MCF 10A (cell line): ENCODE measurements around the gene SH3BP5L. TPM values are rescaled to one million over a fixed set of nuclear protein-coding genes. Genes with fewer than 3 reads are reported as not detected.
"Not testable (repeated sequence)": the region's sequence is repeated elsewhere in the genome, so short reads cannot be mapped to it uniquely, and the experiment has no call there.

Source experiments
- BruUV-seq: library from RNA; stranded (reverse); fragments of 400-500 nt; replicated peaks from 2 replicates; lab custom pipeline; 2021; lab: Mats Ljungman, UMichigan
- CTCF ChIA-PET: fragments of 300-600 bp; sonication (Branson Sonifier 250); formaldehyde crosslinking; extraction: SDS; loops from one replicate; lab custom pipeline; 2021; ENCODE audit warnings: antibody characterized with exemption, inconsistent platforms; lab: Yijun Ruan, JAX
- POLR2A ChIA-PET: fragments of 300-600, 350-650 bp; sonication (Branson Sonifier 250); formaldehyde crosslinking; extraction: SDS; loops from one replicate; lab custom pipeline; 2020; ENCODE audit warnings: antibody characterized with exemption, inconsistent platforms; lab: Yijun Ruan, JAX
- DNase-seq: peaks from one replicate; pipeline ENCODE4 v3.0.0-alpha.2; 2018; ENCODE audit not compliant: unreplicated experiment
- H3K27ac Mint-ChIP-seq: one replicate; pipeline ENCODE4 v1.8.0; 2022; ENCODE audit warnings: mild to moderate bottlenecking, low read depth, mixed read lengths; ENCODE audit not compliant: unreplicated experiment
- H3K27me3 Mint-ChIP-seq: one replicate; pipeline ENCODE4 v1.8.0; 2022; ENCODE audit warnings: mixed read lengths; ENCODE audit not compliant: insufficient read depth, unreplicated experiment
- H3K36me3 Mint-ChIP-seq: one replicate; pipeline ENCODE4 v1.8.0; 2022; ENCODE audit warnings: mild to moderate bottlenecking, moderate library complexity, mixed read lengths; ENCODE audit not compliant: insufficient read depth, unreplicated experiment
- H3K4me1 Mint-ChIP-seq: one replicate; pipeline ENCODE4 v1.8.0; 2022; ENCODE audit warnings: mixed read lengths; ENCODE audit not compliant: insufficient read depth, unreplicated experiment
- H3K4me3 Mint-ChIP-seq: one replicate; pipeline ENCODE4 v1.8.0; 2022; ENCODE audit warnings: mild to moderate bottlenecking, moderate library complexity, mixed read lengths; ENCODE audit not compliant: unreplicated experiment
- H3K9me3 Mint-ChIP-seq: one replicate; pipeline ENCODE4 v1.8.0; 2022; ENCODE audit warnings: mixed read lengths; ENCODE audit not compliant: unreplicated experiment
- intact Hi-C: fragments of 100-400 bp; cut with micrococcal nuclease; formaldehyde crosslinking; loops from 2 replicates; pipeline ENCODE4 v1.14.1; 2022
- total RNA-seq: library from RNA; stranded (reverse); gene quantifications from 2 replicates; pipeline ENCODE4 v1.2.3, GENCODE V29; 2022
- TF ChIP-seq, protein P1 (sequence below): fragments of 200-600 bp; IDR thresholded peaks from one replicate; pipeline ENCODE4 v1.8.0; 2022; ENCODE audit warnings: antibody characterized with exemption, mild to moderate bottlenecking; ENCODE audit not compliant: unreplicated experiment

Gene SH3BP5L
- total RNA-seq, 1 experiment from 2014 or later: 31.5 TPM

- TF ChIP-seq, protein P1, sequence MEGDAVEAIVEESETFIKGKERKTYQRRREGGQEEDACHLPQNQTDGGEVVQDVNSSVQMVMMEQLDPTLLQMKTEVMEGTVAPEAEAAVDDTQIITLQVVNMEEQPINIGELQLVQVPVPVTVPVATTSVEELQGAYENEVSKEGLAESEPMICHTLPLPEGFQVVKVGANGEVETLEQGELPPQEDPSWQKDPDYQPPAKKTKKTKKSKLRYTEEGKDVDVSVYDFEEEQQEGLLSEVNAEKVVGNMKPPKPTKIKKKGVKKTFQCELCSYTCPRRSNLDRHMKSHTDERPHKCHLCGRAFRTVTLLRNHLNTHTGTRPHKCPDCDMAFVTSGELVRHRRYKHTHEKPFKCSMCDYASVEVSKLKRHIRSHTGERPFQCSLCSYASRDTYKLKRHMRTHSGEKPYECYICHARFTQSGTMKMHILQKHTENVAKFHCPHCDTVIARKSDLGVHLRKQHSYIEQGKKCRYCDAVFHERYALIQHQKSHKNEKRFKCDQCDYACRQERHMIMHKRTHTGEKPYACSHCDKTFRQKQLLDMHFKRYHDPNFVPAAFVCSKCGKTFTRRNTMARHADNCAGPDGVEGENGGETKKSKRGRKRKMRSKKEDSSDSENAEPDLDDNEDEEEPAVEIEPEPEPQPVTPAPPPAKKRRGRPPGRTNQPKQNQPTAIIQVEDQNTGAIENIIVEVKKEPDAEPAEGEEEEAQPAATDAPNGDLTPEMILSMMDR: no peak
- CTCF ChIA-PET: interaction anchor here (0.8 to 9.7 kb wide), 22 partner anchors 9 to 401 kb away, joined by 3 to 159 read pairs (median 7); partner anchors contain the start of genes OR14I1, SH3BP5L and ZNF672
- intact Hi-C loops: loop anchor here (5.0 kb wide), 1 partner anchor 1124 kb away; no protein-coding TSS in a partner anchor
- no TSS peak for BruUV-seq
- Mint-ChIP-seq H3K4me1 (peaks cover 9% of the 10 kb centered on the region), H3K9me3 (no peaks in the 10 kb centered on the region), H3K27ac (no peak overlapping the region), H3K27me3 (peaks cover 8% of the 10 kb centered on the region), H3K4me3 (no peak overlapping the region), H3K36me3 (peaks cover 4% of the 10 kb centered on the region)
- DNase-seq: no peak
- POLR2A ChIA-PET: interaction anchor here (1.1 to 1.6 kb wide), 3 partner anchors 107 to 183 kb away, joined by 3 to 6 read pairs (median 5); no protein-coding TSS in a partner anchor
These were observed 19.8 kb downstream of the SH3BP5L start for GRCh38 chr1:248805876-248806275.

DNA sequence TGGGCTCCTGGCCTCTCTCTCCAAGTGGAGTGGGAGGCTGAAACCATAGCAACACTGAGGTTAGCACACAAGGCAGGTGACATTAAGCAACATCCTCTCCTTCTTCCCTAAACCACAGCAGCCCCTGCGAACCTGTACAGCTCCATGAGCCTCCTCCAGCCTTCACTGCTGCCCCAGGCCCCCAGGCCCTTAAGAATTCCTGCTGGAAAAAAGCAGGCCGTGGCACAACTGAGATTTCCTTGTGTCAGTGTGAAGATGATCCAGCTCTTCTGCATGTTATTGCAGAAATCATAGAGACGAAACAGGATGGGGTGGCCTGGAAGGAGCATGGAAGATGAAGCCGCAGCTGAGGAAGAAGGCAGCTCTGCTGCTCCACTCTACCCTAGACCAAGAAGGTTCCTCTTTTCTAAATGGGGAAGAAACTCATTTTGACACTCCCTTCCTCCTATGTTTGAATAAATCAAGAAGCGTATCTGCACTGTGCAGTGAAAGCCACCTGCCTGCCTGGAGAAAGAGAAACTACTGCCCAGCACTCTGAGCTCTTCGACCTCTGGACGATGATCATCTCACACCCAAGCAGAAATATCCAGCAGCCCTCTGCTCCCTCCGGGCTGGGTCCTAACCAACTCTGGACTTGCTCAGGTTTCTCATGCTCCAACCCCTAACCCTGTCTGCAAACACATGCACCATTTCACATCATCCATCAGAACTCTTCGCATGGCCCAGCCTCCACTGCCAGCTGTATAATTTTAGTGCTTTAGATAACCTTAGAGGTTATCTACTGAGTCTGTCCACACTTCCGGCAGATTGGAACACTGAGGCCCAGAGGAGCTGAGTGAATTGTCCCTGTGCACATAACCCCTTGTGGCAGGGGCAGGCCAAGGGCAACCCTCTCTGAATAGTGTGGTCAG lies 20.7 kb downstream of the SH3BP5L start:
- H3K36me3 Mint-ChIP-seq: no peaks in the 10 kb centered on the region
- peaks cover under 1% of the 10 kb centered on the region for H3K4me1 Mint-ChIP-seq
- intact Hi-C loops: loop anchor here (5.0 kb wide), 1 partner anchor 1123 kb away; no protein-coding TSS in a partner anchor
- no TSS peak for BruUV-seq
- H3K27me3 Mint-ChIP-seq: peaks cover 17% of the 10 kb centered on the region
- ChIA-PET POLR2A (interaction anchor here (0.7 to 1.6 kb wide), 5 partner anchors 15 to 182 kb away, joined by 3 to 6 read pairs (median 5); no protein-coding TSS in a partner anchor), CTCF (interaction anchor here (0.6 to 9.7 kb wide), 18 partner anchors 8 to 562 kb away, joined by 3 to 159 read pairs (median 7); partner anchors contain the start of genes OR14I1, SH3BP5L and ZNF672)
- no peak overlapping the region for H3K4me3 Mint-ChIP-seq
- H3K27ac Mint-ChIP-seq: no peak overlapping the region
- H3K9me3 Mint-ChIP-seq: no peaks in the 10 kb centered on the region
- no peak for DNase-seq
- TF ChIP-seq, protein P1: no peak

GRCh38 chr1:248803501-248803900 lies 22.2 kb downstream of the SH3BP5L start:
- H3K27ac Mint-ChIP-seq, H3K9me3 Mint-ChIP-seq, intact Hi-C loops, H3K4me1 Mint-ChIP-seq, DNase-seq, H3K36me3 Mint-ChIP-seq, BruUV-seq, H3K4me3 Mint-ChIP-seq: not testable (repeated sequence)
- H3K27me3 Mint-ChIP-seq: peaks cover 28% of the 10 kb centered on the region
- CTCF ChIA-PET: interaction anchor here (1.2 to 9.7 kb wide), 4 partner anchors 16 to 182 kb away, joined by 5 to 159 read pairs (median 102); partner anchors contain the start of gene OR14I1
- POLR2A ChIA-PET: interaction anchor here (1.5 kb wide), 1 partner anchor 16 kb away, joined by 5 read pairs; no protein-coding TSS in a partner anchor

DNA sequence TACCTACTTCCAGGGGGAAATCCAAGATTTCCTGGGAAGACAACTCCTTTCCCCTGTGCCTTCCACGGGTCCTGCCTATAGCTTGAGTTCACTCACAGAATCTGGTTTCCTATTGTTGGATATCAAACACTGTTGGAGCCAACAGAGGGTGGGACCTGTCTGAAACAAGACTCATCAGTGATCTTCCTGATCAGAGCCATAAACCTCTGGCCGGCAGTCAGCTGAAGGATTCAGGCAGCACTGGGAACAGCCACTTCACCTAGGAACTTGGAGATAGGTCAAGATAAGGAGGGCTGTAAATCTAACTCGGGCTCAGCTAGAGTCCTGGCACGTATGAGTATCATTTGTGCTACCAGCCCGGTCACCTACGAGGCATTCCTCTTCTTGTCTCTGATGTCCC lies 23.3 kb downstream of the SH3BP5L start:
- intact Hi-C loops: no loop called here
- POLR2A ChIA-PET: no interaction called here

More for the DNA sequence above, 23.3 kb downstream of the SH3BP5L start:
- Mint-ChIP-seq H3K36me3 (no peaks in the 10 kb centered on the region), H3K4me3 (no peak overlapping the region), H3K27me3 (peaks cover 38% of the 10 kb centered on the region), H3K9me3 (no peaks in the 10 kb centered on the region), H3K27ac (no peak overlapping the region), H3K4me1 (no peaks in the 10 kb centered on the region)
- TF ChIP-seq, protein P1: no peak
- CTCF ChIA-PET: interaction anchor here (0.5 to 1.3 kb wide), 3 partner anchors 11 to 836 kb away, joined by 3 to 7 read pairs (median 4); no protein-coding TSS in a partner anchor
- DNase-seq: no peak
- no TSS peak for BruUV-seq
